GM12872 (cell line): ENCODE data around the gene NR1D2.

Experiments
- TF ChIP-seq, protein P1 (sequence below): IDR thresholded peaks from 3 replicates; pipeline ENCODE4 v1.5.1; 2011; ENCODE audit warnings: low read depth, mild to moderate bottlenecking, low read length, moderate library complexity; ENCODE audit not compliant: insufficient read depth

Gene NR1D2

DNA sequence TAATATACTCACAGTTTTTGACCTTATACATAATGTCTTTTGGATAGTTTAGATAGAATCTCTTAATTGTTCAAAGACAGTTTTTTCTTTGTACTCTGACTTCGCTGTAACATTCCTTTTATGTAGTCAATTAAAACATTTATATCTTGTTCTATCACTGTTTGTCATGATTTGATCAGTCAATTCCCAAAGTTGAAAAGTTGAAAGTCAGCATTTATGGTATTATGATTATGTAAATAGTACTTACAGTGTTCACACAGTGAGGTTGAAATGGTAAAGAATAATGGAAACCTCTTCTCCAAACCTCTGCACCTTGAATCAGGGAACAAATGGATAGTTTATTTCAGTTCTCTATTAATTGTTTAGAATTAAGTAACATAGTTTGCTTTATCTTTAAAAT lies 26.6 kb downstream of the NR1D2 start:
- TF ChIP-seq, protein P1, sequence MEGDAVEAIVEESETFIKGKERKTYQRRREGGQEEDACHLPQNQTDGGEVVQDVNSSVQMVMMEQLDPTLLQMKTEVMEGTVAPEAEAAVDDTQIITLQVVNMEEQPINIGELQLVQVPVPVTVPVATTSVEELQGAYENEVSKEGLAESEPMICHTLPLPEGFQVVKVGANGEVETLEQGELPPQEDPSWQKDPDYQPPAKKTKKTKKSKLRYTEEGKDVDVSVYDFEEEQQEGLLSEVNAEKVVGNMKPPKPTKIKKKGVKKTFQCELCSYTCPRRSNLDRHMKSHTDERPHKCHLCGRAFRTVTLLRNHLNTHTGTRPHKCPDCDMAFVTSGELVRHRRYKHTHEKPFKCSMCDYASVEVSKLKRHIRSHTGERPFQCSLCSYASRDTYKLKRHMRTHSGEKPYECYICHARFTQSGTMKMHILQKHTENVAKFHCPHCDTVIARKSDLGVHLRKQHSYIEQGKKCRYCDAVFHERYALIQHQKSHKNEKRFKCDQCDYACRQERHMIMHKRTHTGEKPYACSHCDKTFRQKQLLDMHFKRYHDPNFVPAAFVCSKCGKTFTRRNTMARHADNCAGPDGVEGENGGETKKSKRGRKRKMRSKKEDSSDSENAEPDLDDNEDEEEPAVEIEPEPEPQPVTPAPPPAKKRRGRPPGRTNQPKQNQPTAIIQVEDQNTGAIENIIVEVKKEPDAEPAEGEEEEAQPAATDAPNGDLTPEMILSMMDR, result no peak

DNA sequence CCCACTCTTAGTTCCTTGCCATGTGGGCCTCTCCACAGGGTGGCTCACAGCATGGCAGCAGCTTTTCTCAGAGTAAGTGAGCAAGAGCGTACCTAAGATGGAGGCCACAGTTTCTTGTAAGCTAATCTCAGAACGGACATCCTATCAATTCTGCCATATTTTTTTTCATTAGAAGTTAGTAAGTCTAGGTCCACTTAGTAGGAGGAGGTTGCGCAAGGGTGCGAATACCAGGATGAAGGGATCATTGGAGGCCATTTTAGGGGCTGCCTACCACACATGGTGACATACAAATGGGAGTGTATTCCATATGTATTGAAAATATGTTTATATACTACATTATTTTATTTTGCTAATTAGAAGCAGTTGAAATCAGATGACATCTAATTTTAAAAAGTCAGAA lies 31.5 kb downstream of the NR1D2 start:
- TF ChIP-seq, protein P1, result no peak

DNA sequence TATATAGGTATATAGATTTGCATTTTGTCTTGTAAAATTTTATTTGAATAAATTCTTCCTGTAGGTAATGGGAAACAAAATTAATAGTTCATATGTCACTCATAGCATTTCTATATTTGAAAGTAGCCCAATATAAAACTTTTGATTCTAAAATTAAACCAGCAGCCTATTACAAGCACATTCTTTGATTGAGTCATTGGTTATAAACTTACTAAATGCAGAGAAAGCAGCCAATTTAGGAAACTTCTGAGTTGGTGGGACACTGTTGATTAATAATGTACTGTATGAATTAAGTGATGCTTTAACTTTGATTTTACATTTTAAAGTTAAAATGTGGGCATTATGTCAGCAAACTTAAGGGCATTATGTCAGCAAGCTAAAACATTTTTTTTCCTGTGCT lies 34.5 kb downstream of the NR1D2 start:
- TF ChIP-seq, protein P1, result no peak

DNA sequence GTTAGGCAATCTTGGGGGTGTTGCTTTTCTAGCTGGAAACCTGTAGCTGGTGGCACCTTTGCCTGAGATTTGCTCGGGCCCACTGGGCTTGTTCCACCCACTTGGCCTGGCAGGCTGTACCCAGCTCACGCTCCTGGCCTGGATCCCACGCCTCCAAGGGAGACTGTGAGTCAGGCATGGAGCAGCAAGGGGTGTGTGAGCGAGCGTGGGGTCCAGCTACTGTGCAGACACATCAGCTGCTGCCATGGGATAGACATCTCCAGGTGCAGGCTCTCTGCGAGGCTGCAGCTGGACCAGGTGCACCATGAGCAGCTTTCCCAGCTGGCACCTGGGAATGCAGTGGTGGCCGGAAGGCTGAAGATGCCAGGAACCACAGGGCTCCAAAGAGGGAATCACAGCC lies 36.0 kb downstream of the NR1D2 start:
- TF ChIP-seq, protein P1, result no peak

GRCh38 chr3:23981955-23982354 lies 36.9 kb downstream of the NR1D2 start:
- TF ChIP-seq, protein P1, result no peak

GRCh38 chr3:23984934-23985333 lies 39.8 kb downstream of the NR1D2 start:
- TF ChIP-seq, protein P1, result no peak

DNA sequence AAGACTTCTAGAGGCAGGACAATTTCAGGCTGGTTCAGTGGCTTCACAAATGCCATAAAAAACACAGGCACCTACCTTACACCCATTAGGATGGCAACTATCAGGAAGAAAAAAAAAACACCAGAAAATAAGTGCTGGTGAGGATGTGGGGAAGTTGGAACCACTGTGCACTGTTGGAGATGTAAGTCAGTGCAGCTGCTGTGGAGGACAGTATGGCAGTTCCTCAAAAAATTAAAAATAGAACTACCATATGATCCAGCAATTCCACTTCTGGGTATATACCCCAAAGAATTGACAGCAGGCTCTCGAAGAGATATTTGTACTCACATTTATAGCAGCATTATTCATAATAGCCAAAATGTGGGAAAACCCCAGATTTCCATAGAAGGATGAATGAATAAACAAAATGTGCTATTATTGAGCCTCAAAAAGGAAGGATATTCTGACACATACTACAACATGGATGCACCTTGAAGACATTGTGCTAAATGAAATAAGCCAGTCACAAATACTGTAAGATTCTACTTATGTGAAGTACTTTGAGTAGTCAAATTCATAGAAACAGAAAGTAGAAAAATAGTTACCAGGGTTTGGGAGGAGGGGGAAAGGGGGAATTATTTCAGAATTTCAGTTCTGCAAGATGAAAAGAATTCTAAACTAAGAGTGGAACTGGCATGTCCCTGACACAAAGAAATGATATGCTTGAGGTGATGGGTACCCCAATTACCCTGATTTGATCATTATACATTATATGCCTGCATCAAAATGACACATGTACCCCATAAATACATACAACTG lies 40.9 kb downstream of the NR1D2 start:
- TF ChIP-seq, protein P1, result no peak
